Fibroblast of lung (primary cell): Measurements from ENCODE around the gene MSN.

ENCODE experiments used
- CTCF ChIP-seq, 2 donors: IDR thresholded peaks in 1 of 2; conservative IDR thresholded peaks in 1 of 2; 1 replicate in 1 of 2; 2 replicates in 1 of 2; pipeline ENCODE4 v1.5.1; 2011 to 2012; ENCODE audit warnings: low read length in 2 of 2, control low read depth in 1 of 2, inconsistent platforms in 1 of 2, low read depth in 1 of 2, mild to moderate bottlenecking in 1 of 2
- EZH2 ChIP-seq: IDR thresholded peaks from 2 replicates; pipeline ENCODE4 v1.5.1; 2012; ENCODE audit warnings: low read length, control low read depth, mild to moderate bottlenecking; ENCODE audit errors: missing control alignments

- no peak for TF ChIP-seq EZH2
- no peak for TF ChIP-seq CTCF (conservative IDR thresholded peaks at IDR 0.05 in 1 of 2, IDR thresholded peaks at IDR 0.05 in 1 of 2; ENCODE audit: low read depth in 1 of 2, low read length in 2 of 2)
These were observed 91.1 kb downstream of the MSN start for GRCh38 chrX:65758505-65758904.
